Measurements from ENCODE around the gene LGI4.

Gene LGI4

GRCh38 chr19:35075202-35076025 lies 59.4 kb downstream of the LGI4 start:
- no peak for DNase-seq (ENCODE audit: low read depth)
- Histone ChIP-seq H3K36me3 (ENCODE audit: control insufficient read depth, insufficient read depth, low read length, severe bottlenecking) (no peaks in the 10 kb centered on the region), H3K27me3 (replicated peaks; ENCODE audit: control insufficient read depth, insufficient read depth, low read length) (peaks cover 33% of the 10 kb centered on the region), H3K4me1 (ENCODE audit: control insufficient read depth, insufficient read depth, low read length) (no peaks in the 10 kb centered on the region), H3K9ac (ENCODE audit: low read length) (no peak overlapping the region), H3K4me3 (ENCODE audit: low read length) (no peak overlapping the region), H3K9me3 (ENCODE audit: control insufficient read depth, low read length) (peaks cover 4% of the 10 kb centered on the region)
